B cell (primary cell): Measurements from ENCODE around the gene CNTNAP1.

ENCODE experiments used
- CTCF ChIP-seq: fragments of 200-600 bp; IDR thresholded peaks from one replicate; pipeline ENCODE4 v1.8.0; 2022; ENCODE audit warnings: antibody characterized with exemption, mild to moderate bottlenecking
- EZH2 ChIP-seq: IDR thresholded peaks from 2 replicates; pipeline ENCODE4 v1.6.1; 2012; ENCODE audit warnings: borderline replicate concordance, low read depth, mild to moderate bottlenecking, moderate library complexity, low read length; ENCODE audit not compliant: insufficient read depth, poor library complexity, severe bottlenecking

- TF ChIP-seq EZH2 (no peak), CTCF (no peak)
Measured at GRCh38 chr17:42725143-42725542, 42.8 kb downstream of the CNTNAP1 start.
